HL-60/S4 (cell line): ENCODE data around the gene ALDH1A1.

Source experiments
- in situ Hi-C: fragments of 300-500 bp; cut with MboI; formaldehyde crosslinking; loops from 2 replicates; pipeline ENCODE4 v1.14.3; 2022; ENCODE audit warnings: low sequenced_read_pairs

Gene ALDH1A1

DNA sequence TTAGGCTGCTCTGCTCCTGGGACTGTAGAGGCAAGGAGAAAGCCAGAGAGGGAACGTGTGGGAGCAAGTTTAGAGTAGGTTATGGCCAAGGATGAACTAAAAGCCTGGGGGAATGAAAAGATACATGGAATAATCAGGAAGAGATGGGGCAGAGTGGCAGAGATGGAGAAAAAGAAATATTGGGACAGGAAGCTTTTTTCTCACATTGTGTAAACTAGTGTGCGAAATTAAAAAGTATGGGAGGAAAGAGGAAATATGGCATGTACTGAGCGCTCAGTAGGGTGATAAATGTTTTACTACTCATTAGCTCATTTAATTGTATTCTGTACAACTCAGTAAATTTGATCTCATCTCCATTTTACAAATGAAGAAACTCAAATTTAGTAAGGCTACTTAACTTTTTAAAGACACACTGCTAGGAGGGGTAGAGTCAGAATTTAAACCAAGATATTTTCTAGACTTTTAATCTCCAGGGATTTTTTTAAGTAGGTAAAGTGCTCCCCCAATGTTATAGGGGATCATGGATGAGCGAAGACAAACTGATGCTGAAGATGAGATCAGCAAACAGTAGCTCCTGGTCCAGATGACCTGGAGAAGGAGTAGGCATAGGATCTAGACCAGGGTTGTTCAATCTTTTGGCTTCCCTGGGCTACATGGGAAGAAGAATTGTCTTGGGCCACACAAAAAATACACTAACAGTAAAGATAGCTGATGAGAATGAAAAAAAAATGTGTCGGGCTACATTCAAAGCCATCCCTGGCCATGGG is 30.8 kb downstream of the ALDH1A1 start:
- in situ Hi-C loops: no loop called here

DNA sequence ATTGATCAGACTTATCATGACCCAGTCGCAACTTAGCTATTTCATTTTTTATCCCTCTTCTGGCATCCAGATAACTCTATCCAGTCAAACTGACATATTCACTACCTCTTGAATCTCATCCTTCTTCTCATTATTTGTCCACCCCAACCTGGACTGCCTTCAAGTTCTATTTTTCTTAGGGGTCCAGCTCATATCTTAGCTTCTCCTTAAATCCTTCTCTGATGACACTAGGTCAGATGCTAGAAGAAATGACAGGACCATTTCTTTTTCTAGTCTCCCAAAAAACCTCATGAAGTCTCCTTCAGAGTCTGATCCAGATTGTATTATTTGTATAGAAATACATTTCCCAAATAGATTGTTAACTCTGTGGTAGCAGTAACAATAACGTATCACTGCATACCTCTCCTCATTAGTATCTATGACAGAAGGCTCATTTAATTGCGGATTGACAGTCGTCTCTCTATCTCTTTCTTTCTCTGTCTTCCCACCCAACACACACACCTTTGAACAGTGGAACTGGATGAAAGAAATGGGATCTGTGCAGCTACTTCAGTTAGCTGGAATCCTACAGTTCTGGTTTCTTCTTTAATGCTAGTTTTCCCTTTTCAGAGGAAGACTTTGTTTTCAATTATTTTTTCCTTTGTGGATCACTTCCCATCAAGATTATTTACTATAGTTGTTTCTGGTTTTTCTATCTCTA is 33.5 kb downstream of the ALDH1A1 start:
- in situ Hi-C loops: no loop called here

DNA sequence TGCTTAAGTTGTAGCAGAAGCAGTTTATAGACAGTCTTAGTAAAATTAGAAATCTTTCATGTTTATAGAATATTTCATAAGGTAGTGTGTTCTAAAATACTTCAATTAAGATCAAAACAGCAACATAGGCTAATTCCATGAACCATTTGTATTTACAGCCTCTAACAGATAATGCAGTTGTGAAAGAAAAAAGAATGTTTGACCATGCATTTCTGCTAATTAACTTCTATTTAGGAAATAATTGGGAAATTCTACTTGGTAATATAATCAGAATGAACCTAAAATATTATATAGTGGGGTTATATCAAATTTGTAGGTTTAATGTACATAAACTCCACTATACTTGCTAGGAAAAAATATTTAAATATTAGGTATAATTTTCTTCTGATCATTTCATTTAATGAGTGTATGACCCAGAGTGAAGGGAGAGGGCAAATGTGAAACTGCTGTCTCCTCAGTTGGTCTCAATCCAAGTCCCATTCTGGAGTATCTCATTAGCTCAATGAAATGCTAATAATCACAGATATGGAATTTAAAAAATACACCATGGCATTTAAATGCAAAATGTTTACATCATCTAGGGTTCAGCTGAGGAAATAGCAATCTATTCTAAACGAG is 34.9 kb downstream of the ALDH1A1 start:
- in situ Hi-C loops: no loop called here

DNA sequence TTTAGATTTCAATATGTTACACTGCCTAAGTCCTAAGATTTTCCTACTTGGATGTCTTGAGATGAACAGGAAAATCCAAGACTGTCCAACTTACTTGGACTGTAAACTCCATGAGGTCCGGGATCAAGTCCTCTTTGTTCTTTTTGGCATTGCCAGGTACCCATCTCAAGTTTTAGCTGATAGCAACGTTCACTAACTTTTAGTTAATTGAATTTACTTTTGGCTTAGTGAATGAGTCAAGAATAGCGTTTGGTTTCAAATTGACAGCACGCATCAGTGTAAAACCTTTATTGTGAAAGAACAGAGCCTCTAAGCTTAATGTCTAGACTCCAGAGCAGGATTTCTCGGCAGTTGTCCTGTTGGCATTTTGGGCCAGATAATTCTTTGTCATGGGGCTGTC is 37.2 kb downstream of the ALDH1A1 start:
- in situ Hi-C loops: no loop called here

DNA sequence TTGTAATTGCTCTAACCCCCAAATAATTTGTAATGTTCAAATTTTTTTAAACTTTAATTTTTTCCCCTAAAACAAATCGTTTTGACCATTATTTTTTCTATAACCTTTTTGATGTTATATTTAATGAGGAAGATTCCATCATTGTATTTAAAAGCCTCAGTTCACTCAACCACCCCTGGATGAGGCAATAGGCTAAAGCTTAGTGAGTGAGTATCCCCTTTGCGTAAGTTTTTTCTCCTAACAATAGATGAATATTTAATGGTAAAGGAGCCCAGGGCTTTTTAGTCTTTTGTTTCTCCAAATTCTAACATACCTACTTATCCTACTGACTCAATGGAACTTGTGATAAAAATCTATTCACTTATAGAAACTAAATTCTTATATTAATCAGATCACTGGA is 38.1 kb downstream of the ALDH1A1 start:
- in situ Hi-C loops: no loop called here

DNA sequence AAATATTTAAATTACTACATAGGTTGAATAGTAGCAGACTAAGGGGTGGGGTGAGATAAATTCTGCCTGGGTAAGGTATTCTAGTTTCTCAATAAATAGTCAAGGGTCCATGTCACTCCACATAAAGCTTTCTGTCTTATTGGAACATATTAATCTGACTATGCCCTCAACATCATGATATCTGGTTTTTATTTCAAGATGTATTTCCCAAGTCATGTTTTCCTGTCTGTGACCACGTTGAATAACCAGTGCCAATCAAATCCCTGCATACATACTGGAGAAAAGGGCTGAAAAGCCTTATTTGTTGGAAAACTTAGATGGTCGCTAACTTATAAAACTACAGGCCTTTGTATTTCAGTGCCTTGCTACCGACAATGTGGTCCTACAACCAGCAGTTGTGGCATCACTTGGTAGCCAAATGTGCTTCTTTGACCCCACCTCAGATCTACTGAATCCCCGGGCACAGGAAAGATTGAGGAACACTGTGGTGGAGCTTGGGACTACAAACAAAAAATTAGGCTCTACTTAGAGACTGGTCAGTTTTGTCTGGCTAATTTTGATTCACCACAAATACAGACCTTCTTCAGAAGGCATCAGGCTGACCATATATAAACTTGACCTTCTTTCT is 39.4 kb downstream of the ALDH1A1 start:
- in situ Hi-C loops: no loop called here

DNA sequence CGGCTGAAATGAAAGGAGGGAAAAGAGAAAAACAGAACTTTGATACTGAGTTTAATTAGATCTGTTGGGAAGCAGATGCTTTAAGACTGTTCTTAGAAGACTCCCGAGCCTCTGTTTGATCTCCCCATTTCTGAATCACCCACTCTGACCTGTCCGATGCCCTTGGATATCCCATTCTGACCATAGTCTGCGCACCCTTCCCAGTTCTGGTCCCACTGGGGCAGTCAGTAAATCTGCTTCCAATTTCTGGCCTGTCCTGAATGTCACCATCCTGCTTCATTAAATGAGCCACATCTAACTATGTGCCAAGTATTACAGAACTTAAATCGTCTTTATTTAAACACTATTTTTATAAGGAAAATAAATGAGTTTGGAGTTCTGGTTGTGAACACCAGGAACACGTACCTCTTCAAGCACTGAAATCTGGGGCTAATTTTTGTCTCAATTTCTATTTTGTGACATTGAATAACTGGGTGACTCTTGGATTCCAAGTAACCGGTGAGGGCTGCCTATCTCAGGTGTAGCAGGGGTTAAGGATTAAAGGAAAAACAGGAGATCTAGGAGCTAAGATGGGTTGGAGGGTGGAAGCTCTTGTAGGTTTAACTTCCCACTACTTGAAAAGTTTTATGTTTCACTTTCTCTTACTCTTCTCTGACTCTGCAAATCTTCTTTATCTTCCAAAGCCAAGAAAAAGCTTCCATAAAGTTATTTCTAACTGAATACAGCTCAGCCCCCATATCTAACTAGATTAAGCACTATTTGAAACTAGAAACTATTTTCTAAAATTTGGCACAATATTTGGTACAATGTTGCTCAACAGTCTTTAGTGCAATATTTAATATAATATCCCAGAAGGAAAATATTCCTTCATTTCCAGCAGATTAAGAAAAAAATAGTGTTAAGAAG is 40.1 kb downstream of the ALDH1A1 start:
- in situ Hi-C loops: no loop called here

DNA sequence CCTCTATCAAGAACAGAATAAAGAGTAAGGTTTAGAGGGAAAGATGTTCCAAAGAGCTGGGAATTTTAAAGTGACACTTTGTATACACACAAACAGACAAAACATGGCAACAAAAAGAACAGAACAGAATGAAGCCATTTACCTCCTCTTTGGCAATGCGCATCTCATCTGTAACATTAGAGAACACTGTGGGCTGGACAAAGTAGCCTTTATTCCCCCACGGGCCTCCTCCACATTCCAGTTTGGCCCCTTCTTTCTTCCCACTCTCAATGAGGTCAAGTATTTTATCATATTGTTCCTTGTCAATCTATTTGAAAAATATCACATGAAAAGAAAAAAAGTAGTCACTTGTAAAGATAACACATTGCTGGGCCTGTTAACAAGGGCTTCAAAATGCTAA is 41.0 kb downstream of the ALDH1A1 start:
- in situ Hi-C loops: no loop called here

DNA sequence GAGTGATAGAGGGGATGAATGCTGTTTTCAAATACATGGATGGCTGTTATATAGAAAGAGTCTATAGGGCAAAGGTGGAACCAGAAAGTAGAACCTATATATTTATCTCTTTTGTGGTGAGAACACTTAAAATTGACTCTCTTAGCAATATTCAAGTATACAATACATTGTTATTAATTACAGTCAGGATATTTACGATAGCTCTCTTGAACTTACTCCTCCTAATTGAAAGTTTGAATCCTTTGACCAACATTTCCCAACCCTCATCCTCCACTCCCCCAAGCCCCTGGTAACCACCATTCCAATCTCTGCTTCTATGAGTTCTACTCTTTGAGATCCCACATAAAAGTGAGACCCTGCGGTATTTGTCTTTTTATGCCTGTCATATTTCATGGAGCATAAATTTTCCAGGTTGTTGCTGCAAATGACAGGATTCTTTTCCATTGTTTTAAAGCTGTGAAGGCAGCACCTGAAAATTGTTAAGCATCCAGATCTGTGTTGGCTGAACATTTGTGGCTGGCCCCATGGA is 41.5 kb downstream of the ALDH1A1 start:
- in situ Hi-C loops: no loop called here

DNA sequence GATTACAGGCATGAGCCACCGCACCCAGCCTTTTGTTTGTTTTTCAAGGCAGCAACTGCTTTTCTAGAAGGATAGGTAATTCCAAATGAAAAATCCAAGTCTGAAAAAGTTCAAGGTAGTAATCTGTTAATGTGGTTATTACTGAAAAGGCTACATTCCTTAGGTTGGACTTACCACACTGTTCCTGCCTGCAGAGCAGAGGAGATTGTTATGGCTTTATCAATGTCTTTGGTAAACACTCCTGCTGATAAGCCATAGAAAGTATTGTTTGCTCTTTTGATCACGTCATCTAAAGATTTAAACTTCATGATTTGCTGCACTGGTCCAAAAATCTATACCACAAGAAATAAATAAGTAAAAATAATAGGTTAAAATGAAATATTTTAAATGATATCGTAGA is 43.4 kb downstream of the ALDH1A1 start:
- in situ Hi-C loops: no loop called here

DNA sequence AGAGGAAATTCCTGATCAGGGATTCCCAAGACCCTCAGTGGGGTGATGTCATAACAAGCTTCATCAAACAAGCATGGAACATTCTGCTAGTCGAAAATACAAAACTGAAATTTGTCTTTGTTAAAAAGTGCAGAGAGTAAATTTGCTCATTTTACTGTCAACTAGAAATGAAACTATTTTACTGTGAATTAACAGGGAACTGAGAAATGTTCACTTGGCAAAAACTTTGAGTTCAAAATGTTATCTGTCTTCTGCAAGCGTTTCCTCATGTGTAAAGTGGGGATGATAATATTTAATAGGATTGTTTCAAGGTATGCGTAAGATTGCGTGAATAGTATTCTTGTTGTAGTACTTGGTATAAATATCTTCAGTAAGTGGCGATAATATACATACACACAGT is 45.4 kb downstream of the ALDH1A1 start:
- in situ Hi-C loops: no loop called here

DNA sequence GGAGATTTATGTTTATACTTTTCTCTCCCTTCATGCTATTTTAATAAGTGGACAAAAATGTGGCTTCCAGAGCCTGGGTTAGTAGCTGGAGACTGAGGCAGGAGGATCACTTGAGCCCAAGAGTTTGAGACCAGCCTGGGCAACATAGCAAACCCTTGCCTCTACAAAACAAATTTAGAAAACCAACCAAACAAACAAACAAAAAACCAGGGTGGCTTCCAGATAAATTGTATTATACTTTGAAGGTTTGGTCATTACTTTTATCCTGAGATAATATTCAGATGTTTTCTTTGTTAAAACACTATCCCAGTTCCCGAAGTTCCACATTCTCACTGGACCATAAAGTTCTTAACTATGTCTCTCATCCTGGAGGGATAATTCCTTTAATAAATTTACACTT is 46.0 kb downstream of the ALDH1A1 start:
- in situ Hi-C loops: no loop called here

DNA sequence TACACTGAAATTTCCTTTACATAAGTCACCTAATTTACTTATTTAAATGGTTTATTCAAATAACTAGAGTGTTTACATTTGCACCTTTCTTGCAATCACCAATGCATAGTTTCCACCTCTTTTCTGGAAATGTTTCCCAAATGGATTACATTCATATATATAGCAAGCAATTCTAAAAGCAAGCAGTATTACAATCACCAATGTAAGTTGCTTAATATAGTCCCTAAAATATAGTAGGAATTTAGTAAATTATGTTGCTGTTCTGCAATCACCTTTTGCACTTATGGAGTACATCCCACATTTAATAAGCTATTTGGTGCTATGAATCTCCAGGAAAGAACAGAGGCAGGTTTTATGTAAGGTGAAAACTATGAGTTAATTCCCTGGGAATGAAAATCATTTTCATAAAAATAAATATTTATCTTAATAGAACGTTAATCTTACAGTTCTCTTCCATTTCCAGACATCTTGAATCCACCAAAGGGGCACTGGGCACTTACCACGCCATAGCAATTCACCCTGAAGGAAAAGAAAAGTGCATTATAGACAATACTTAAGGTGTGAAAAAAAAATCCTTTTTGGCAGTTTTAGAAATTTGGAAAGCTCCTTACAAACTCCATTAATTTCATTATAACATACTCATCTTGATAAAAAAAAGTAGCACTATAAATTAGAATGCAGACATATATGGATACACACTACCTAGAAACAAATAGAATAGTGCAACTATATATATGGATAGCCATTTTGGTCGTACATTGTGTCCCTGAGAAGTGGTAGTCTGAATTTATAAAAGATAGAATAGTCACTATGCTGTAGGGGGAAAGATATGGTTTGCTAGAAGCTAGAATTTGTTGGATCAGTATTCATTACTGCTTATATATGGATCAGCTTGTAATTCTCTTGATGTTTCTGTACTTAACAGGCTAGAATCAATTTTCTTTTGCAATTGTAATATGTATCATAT is 47.1 kb downstream of the ALDH1A1 start:
- in situ Hi-C loops: no loop called here

DNA sequence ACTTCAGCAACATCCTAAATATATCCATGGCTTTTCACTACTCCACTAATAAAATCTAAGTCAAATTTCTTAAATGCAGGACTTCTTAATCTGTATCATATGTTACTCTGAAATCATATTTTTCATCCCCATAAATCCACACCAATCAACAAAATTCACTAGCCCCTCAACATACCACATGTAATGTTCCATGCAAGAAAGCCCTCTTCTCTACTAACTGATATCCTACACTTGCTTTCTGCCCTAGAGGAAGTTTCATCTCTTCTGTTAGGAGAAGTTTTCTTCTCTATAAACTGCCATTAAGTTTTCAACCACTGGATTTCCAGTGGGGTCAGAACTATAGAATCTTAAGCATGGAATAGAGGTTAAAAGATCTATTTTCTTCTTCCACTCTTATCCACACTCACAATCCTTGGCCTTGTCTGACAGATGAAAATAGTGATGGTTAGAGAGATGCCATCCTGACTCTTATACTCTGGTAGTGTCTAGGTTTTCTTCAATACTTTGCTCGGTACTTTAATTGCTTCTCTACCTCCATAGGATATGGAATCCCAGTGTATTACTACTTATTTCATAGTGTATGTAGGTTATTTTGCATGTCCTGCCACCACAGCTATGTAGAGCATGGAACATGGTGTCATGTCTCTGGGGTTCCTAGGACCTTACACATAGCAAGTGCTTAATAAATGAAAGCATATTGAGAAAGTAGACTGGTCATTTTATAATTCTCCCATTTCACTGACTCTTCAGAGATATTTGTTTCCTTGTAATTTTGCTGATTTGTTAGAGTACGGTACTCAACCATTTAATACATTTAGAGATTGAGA is 48.4 kb downstream of the ALDH1A1 start:
- in situ Hi-C loops: no loop called here

DNA sequence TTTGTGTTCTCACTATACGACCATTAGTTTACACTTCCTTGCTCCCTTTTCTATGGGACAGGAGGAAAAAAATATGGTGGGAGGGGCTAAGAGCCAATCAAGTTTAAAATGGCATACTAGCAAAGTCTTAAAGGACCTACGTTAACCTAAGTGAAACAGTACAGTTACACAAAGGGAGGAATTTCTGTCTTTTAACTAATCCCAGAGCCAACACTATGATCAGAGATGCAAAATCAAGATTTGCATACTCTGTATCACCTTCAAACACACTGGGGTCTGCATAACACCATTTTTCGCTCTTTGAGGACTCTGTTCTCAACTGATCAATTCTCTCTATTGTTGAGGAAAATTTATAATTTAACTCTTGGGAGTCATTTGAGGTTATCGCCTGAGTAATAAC is 49.8 kb downstream of the ALDH1A1 start:
- in situ Hi-C loops: no loop called here

DNA sequence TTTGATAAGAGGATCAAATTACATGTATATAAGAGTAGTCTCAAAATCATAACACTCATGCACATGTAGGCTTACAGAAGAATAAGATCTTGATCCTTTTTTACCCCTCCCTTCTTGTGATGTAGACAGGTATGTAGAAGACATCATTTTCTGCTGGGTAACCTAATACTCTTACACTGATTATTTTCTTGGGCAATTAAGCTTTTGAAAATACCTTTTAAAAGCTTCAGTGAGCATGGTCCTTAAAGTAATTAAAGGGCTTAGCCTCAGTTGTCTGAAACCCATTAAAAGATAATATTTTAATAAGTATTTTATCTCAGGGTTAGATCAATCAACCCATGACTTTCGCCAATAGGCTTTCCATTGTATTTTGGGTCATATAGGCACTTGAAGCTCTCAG is 50.6 kb downstream of the ALDH1A1 start:
- in situ Hi-C loops: no loop called here

DNA sequence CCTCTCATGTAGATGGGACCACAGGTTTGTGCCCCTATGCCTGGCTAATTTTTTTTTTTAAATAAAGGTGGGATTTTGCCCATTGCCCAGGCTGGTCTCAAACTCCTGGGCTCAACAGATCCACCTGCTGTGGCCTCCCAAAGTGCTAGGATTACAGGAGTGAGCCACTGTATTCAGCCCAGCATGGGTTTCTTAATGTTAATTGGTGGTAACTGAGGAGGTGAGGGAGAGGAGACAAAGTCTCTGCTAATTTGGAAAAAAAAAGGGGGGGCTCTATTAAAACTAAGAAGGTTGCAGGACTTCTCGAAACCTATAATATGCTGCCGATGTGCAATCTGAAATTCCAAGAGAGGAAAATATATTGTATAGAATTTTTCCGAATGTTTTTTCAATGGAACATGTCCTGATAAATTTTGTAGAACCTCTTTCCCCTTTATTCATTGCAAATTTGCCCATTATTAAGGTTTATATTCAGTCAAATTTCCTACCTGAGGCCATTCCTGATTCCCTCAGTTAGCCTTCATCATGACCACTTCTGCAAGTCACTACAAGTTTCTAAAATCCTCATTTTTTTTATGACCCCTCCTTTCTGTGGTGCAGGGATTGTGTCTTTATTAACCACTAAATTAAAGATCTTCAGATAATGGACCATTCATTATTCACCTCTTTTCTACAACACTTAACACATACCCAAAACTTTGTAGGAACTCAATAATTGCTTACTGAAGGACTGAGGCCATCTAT is 52.9 kb downstream of the ALDH1A1 start:
- in situ Hi-C loops: no loop called here
